ENCODE data around the gene CCSER1.
"Not testable (repeated sequence)": the region's sequence is repeated elsewhere in the genome, so short reads cannot be mapped to it uniquely, and the experiment has no call there.

CCSER1 gene

DNA sequence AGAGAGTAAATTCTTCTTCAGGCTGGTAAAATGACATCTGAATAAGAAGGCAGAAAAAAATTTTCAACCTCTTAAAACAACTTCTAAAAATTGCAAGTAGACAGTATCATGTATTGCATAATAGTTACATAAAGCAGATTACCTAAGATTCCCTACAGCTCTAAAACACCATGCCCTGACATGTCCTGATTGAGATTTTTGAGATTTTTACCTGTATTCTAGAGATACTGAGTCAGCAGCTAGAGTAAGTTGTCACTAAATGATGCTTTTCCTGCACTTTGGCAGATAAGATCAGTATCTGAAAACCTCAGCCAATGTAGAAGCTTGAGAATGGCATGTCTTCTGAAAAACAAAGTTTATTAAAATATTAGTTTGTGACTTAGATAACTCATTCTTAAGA, 713.6 kb downstream of the CCSER1 start:
- DNase-seq (ENCODE audit: low read depth) = no peak

DNA sequence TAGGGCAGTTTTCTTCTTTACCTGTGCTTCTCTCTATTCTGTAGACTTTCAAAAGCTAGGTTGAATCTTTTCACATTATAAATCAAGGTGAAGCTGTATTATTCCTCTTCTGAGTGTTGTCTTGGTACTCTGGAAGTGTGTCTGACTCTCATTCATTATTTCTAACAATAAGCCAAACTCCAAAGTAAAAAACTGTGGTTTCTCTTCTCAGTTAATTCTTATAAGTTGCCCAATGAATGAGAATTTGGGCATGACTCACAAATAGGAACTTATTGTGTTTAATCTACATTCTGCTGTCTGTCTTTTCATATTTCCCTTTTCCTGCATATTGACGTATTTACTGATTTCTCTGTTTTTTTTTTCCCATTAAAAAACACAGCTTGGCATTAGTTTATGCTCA, 714.5 kb downstream of the CCSER1 start:
- no peak for DNase-seq (ENCODE audit: low read depth)

DNA sequence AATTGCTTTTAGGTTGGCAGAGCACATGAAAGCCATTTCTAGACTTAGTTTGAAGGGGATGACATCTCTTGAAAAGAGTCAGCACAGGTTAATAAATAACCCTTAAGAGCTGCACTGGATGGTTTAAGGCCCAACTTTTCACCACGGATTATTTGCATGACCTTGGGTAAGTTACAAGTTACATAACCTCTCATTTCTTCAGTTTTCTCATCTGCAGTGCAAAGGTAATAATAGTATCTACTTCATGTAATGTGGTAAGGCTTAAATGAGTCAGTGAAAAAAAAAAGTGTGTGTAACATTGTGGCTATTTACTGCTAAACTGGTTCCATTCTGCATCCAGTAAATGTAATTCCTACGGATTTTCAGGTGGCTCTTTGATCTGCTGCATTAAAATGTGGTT, 715.8 kb downstream of the CCSER1 start:
- DNase-seq (ENCODE audit: low read depth) = no peak

DNA sequence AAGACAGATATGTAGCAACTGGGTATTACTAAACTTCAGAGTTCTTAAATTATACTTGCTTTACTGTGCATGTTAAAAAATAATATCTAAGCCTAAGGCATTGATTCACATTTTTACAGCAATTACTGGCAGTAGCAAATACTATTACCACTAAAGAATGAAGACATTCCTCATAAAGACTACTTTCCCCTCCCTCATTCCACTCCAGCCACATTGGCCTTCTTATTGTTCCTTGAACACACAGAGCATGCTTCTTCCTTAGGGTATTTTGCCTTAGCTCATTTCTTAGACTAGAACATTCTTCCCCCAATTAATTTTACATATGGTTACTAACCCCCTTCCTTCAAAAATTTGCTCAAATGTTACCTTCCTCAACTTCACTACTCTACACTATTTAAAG, 717.0 kb downstream of the CCSER1 start:
- no peak for DNase-seq (ENCODE audit: low read depth)

DNA sequence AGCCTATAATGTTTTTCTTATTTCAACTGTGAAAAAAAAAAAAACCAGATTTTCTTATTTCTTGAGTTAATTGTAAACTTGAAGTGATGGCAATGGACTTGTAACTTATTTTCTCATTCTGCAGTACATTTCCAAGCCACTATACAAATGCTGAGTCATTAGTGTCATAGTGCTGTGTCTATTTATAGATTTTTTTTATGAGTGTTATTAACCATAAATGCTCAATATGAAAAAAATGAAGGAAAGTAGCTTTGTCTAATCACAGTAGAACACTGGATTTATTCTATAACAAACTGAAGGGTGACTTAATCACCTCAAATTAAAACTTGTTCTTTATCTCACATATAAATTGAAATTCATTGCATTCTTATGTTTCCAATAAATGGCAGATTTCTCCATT, 718.6 kb downstream of the CCSER1 start:
- DNase-seq (ENCODE audit: low read depth) = no peak

DNA sequence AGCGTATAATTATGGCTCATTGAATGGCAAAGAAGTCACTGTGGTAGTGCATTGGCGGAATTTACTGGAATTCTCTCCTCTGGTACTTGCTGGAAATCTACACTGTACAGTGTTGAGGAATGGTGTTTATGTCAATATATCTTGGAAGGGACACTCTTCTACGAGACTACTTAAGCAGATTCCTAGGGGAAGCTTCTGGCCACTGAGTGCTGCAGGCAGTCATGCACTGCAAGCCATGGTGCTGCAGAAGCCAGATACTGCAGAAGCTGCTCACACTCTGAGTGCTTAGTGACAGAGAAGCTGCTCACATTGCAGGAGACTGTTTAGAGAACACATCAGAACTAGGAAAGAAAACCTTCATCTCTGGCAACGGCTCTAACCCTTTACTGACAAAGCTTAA, 725.0 kb downstream of the CCSER1 start:
- DNase-seq (ENCODE audit: low read depth) = no peak

DNA sequence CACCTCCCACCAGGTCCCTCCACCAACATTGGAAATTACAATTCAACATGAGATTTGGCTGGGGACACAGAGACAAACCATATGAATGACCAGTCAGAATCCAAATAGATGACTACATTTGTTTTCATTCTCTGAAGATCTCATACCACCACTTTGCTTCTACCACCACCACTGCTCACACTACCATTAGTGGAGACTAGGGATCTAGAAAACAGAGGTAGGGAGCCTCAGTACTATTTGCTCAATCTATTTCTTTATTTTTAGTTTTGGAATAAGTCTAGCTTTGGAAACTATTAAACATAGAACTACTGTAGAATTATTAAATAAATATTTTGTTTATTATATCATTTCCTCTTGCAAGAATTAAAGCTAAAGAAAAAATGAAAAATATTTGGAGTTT, 727.9 kb downstream of the CCSER1 start:
- no peak for DNase-seq (ENCODE audit: low read depth)

DNA sequence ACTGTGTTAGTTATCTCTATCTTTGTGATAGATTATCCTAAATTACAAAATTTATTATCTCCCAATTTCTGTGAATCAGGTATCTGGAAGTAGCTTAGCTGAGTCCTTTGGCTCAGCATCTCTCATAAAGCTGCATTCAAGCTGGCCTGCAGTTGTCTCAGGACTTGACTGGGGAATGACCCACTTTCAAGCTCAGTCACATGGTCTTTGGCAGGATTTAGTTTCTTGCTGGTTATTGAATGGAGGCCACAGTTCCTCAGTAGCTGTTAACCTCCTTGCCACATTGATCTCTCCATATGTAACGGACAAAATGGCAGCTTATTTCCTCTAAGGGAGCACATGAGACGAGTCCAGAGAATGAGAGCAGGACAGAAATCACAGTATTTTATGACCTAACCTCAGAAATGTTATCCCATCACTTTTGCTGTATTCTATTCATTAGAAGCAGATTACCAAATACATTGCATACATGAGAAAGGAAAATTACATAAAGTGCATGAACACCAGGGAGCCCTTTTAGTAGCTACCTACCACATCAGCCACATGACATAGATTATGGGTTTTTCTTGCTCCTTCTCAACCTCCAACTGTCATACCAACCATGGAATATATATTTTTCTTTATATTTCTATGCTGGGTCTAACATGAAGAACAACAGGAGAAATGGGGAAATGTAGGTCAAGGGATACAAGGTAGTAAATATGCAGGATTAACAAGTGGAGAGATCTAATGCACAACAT, 730.1 kb downstream of the CCSER1 start:
- DNase-seq (ENCODE audit: low read depth) = no peak

DNA sequence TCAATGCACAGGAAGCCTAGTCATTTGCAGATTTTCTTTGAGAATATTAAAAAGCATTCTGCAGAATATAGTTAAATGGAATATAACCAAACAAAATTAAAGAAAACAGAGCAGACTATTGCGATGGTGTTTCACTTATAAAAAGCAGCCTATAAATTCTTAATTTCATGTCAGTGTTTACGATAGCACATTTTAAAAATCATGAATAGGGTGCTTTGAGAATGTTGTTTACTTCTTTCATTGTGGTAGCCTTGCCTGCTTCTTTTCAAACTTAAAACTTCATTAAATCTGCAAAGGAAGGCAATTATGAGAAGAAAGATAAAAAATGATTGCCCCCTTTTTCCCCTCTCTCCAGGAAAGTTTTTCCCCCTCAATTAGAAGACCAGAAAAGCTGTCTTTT, 748.6 kb downstream of the CCSER1 start:
- no peak for DNase-seq (ENCODE audit: low read depth)

DNA sequence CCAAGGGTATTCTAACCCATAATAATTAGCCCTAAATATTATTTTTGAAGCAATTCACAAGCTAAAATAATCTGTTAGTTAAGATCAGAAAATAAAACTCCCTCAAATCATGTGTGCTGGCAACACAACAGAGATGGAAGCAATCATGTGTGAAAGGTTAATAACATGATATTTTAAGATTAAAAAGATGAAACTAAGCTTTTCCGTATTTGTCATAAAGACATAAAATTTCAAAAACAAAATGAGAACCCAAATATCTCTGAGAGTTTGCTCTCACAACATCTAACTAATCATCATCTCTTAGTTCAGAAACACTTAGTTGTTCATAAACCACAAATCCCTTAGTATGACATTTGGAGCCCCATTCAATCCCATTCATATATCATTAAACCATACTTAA, 749.1 kb downstream of the CCSER1 start:
- no peak for DNase-seq (ENCODE audit: low read depth)

DNA sequence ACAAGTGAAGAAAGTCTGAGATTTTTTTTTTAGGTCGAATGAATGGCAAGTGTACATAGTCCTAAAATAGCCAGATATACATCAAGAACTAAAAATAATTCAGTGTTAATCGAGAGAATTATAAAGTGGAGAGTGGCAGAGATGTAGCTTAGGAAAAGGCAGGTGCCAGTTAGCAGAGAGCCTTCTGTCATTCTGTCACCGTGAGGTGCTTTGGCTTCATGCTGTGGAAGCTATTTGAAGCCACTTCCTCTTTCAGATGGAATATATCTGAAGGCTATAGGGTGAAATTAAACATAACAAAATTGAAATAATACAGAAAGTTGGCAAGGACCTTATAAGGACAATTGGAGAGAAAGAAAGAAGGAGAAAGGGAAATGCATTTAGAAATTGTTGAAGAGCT, 756.3 kb downstream of the CCSER1 start:
- DNase-seq (ENCODE audit: low read depth) = no peak

DNA sequence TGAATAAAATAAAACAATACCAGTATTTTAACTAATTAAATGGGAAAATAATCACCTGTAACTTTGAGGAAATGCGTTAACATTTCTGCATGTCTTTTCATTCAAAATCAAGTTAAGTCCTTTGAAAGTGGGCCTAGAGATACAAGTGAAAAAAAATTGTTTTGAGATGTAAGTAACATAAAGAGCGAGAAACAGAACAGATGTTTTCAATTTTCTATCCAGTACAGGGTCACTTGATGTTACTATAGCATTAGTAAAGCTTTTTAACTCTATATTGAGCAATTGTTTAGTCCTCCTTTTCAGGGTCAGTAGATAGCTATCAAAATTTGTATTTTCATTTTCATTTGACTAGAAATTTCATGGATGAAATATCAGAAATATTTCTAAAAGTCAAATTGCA, 761.4 kb downstream of the CCSER1 start:
- DNase-seq (ENCODE audit: low read depth) = no peak

DNA sequence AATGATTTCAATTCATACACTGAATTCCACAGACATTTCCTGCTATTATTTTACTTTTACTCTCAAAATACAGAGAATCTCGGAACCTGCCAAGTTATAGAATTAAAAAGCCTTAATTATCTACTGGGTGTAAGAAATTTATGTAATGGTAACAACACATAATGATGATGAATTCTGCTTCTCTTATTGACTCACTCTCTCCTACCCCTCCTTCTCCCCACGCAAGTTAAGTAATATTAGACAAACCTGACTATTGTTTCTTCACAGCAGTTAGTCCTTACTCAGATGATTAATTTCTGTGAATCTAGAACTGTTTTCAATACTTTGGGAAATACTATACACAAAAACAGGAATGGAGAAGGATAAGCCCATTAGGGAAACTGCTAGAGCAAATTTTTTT, 762.0 kb downstream of the CCSER1 start:
- DNase-seq (ENCODE audit: low read depth) = no peak

DNA sequence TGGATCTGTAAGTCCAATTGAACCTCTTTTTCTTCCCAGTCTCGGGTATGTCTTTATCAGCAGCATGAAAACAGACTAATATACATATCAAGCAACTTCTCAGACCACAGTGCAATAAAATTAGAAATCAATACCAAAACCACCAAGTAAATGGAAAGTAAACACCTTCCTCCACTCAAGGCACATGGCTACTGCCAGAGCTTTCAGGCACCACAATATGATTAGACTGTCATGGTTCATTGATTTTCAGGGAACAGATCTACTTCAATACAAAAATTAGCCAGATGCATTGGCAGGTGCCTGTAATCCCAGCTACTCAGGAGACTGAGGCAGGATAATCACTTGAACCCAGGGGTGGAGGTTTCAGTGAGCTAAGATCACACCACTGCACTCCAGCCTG, 776.2 kb downstream of the CCSER1 start:
- DNase-seq (ENCODE audit: low read depth) = not testable (repeated sequence)

DNA sequence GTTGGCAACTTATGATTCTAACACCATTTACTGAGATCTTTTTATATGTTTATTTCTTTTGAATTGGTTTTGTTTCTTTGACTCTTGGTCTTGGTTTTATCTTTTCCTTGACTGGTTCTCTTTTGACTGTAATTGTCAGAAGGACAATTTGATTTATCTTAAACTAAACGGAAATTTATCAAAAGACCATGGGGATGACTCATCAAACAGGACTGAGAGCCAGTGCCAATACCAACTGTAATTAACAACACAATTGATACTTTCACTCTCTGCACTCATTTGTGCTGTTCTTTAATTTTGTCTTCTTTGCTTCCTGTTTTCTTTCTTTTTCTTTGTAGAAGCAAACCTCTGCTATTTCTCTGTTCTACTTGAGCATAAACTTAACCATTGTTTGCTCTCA, 776.8 kb downstream of the CCSER1 start:
- no peak for DNase-seq (ENCODE audit: low read depth)

DNA sequence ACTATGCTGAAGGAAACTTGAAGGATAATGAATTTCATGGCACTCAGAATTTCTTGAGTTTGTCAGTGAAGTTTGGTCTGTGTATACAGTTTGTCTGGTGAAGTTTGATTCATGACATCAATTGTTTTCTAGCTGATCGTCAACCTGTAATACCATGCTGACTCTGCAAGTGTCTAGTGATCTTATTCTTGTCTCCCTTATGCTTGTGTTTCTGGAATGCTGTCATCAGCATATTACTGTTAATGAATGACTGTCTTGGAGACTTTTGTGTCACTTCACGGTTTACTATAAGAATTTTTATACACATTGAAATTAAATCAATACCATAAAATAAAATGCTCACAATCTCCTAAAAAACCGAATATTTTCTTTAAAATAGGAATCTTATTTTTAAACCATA, 779.0 kb downstream of the CCSER1 start:
- DNase-seq (ENCODE audit: low read depth) = no peak

DNA sequence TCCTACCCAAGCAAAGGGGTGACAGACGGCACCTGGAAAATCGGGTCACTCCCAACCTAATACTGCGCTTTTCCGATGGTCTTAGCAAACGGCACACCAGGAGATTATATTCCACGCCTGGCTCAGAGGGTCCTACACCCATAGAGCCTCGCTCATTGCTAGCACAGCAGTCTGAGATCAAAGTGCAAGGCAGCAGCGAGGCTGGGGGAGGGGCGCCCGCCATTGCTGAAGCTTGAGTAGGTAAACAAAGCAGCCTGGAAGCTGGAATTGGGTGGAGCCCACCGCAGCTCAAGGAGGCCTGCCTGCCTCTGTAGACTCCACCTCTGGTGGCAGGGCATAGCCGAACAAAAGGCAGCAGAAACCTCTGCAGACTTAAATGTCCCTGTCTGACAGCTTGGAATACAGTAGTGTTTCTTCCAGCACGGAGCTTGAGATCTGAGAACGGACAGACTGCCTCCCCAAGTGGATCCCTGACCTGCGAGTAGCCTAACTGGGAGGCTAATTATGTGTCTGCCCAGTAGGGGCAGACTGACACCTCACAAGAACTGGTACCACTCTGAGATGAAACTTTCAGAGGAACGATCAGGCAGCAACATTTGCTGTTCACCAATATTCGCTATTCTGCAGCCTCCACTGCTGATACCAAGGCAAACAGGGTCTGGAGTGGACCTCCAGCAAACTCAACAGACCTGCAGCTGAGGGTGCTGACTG, 784.7 kb downstream of the CCSER1 start:
- not testable (repeated sequence) for DNase-seq (ENCODE audit: low read depth)

DNA sequence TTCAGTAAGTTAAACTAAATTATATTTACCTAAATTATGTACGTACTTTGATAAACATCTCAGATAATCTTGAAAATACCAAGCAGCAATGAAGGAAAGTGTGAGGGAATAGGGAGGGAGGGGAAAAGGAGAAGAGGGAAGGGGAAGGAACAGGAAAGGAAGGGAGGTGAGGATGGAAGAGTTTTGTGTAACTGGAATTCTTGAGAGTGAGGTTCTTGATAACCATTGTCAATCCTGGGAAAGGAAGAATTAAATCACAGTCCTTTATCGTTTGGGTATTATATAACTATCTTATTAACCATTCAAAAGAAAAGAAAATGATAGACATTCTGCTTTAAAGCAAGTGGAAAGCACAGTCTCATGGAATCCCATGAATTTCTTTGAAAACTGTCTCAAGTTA, 795.0 kb downstream of the CCSER1 start:
- no peak for DNase-seq (ENCODE audit: low read depth)

DNA sequence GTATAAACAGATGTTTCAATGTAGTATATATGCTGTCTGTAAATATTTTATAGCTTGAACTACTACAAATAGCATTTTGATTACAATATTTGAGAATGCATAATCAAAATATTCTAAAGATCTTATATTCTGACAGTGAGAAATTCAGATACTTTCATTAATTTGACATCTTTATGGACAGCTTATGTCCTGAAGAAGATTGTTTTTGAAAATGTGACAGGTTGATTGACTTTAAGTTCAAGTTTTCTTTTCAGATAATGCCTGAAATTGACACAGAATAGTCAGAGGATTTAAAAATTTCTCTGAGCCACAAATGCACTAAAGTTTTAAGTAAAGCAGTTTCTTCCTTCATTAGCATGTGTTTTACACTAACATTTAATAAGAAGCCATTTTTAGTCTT, 799.8 kb downstream of the CCSER1 start:
- no peak for DNase-seq (ENCODE audit: low read depth)

DNA sequence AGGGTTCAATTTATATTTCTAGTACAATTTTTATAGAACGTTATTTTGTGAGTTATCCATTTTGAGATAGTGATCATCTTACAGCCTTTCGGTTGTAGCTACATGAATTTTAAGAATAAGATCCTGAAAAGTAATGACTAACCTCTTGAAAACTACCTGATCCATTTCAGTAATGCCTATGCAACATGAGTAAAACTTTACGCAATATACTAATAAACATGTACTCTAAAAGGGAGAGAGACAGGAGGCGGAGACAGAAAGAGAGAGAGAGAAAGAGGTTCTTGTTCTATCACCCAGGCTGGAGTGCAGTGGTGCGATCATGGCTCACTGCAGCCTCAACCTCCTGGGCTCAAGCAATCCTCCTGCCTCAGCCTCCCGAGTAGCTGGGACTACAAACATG, 816.1 kb downstream of the CCSER1 start:
- DNase-seq (ENCODE audit: low read depth) = no peak

DNA sequence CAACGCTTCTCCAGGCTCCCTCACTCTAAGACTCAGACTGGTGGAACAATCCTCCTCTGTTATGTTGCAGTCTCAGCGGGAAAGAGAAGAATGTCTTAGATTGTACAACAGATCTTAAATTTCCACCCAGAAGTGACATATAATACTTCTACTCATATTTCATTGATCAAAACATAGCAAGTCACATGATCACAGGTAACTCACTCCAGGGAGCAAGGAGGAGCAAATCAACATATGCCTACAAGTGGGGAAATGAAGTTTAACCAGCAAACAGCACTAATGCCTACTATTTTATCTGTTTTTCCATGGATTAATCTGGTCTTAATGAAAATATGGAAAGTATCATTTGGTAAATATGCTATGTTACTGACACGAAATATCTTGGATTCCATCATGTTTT, 819.8 kb downstream of the CCSER1 start:
- DNase-seq (ENCODE audit: low read depth) = no peak

DNA sequence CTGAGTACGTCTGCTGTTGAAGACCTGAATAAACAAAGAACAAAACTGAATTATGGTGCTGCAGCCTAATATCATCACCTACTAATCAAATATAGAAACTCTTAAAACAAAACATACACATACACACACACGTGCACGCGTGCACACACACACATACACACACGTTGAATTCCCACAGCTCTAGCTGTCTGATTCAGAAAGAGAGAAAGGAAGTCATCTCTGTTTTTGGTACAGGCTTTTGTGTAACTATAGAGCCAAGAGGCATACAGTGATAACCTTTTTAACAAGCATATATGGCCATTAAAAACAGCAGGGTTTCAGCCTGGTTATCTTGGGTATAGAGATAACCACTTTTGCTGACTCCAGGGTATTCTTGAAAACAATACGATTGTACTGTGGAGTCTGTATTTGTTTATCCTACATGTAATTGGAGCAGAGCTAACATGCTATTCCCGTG, 823.2 kb downstream of the CCSER1 start:
- no peak for DNase-seq (ENCODE audit: low read depth)

DNA sequence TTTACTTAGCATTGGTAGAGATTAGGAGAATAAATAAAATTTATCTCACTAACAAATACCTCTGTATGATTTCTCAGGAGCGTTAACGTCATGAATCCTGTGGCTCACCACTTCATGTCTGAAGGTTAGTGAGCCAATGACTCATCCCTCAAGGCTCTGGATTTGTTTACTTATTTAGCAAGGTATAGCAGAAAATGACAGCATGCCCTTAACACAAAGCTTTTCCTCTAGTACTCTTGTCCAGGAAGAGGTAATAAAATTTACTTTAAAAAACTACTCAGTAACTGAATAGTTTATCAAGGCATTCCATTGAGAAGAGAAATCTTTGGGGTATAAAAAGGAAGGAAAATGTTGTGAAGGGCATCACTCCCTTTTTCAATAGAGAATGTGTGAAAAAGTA, 823.8 kb downstream of the CCSER1 start:
- DNase-seq (ENCODE audit: low read depth) = no peak

Data from EH (cell line).